Posterior cingulate gyrus (tissue), 11 donors: ENCODE data around the gene HBS1L.
"Not testable (repeated sequence)": the region's sequence is repeated elsewhere in the genome, so short reads cannot be mapped to it uniquely, and the experiment has no call there.

Experiments used
- DNase-seq, 10 donors: peaks; one replicate each; pipeline versions ENCODE4 v3.0.0 to v3.0.0-alpha.2; 2020 to 2021; ENCODE audit warnings: mixed read lengths in 3 of 10
- intact Hi-C: fragments of 100-400 bp; cut with DNase I; formaldehyde crosslinking; loops from one replicate; pipeline ENCODE4 v1.15.1; 2023

HBS1L gene

DNA sequence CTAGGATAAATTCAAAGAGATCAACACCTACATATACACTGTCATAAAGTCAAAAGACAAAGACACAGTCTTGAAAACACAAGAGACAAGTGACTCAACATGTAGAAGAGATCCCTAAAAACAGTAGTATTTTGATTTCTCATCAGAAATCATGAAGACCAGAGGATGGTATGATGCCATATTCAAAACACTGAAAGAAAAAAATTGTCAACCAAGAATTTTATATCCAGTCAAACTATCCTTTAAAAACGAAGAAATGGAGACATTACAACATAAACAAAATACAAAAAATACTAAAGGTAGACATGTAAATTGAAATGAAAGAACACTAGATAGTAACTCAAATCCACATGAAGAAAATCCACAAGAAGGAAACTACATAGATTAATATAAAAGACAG lies 27.3 kb upstream of the HBS1L start:
- intact Hi-C loops, result no loop called here
- no peak for DNase-seq

- DNase-seq, result no peak
- intact Hi-C loops, result no loop called here
These were observed 20.4 kb upstream of the HBS1L start for GRCh38 chr6:135075018-135075417.

- intact Hi-C loops, result no loop called here
- DNase-seq, result no peak
These were observed 19.3 kb upstream of the HBS1L start for GRCh38 chr6:135073756-135074393.

GRCh38 chr6:135073217-135073616 lies 18.6 kb upstream of the HBS1L start:
- intact Hi-C loops, result no loop called here

DNA sequence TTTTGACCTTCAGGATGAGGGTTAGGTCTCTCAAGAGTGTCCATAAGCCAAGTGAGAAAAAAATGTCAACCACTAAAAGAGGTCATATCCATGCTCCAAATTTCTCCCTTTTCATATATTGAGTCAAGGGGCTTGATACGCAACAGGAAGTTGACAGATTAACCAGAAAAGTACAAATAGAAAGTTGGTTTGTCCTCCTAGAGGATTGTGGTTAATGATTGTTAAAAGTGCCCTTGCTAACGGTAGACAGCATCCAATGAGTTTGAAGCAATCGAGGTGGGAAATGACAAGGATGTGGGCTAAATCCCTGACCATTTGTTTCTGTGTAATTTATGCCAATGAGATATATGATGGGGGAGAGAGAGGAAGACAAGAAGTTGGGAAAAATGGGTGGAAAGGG lies 18.1 kb upstream of the HBS1L start:
- no peak for DNase-seq
- intact Hi-C loops, result no loop called here

More at GRCh38 chr6:135073217-135073616, 18.6 kb upstream of the HBS1L start:
- no peak for DNase-seq

DNA sequence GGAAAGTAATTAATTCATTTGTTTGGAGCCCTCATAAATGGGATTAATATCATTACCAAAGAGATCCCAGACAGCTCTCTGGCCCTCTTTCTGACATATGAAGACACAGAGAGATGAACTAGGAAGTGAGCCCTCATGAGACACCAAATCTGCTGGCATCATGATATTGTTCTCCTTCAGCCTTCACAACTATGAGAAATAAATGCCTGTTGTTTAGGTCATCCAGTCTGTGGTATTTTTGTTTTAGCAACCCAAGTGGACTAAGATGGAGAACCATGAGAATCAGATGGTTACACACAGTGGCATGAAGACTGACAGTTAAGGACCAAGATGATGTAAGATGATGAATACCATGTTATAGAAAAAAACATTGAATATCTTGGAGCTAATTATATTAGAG lies 16.9 kb upstream of the HBS1L start:
- intact Hi-C loops, result no loop called here
- no peak for DNase-seq

GRCh38 chr6:135067911-135068310 lies 13.3 kb upstream of the HBS1L start:
- intact Hi-C loops, result no loop called here
- DNase-seq, result no peak

GRCh38 chr6:135066806-135067205 lies 12.2 kb upstream of the HBS1L start:
- intact Hi-C loops, result no loop called here
- DNase-seq, result no peak

- intact Hi-C loops, result no loop called here
These were observed 11.8 kb upstream of the HBS1L start for GRCh38 chr6:135066397-135066796.

DNA sequence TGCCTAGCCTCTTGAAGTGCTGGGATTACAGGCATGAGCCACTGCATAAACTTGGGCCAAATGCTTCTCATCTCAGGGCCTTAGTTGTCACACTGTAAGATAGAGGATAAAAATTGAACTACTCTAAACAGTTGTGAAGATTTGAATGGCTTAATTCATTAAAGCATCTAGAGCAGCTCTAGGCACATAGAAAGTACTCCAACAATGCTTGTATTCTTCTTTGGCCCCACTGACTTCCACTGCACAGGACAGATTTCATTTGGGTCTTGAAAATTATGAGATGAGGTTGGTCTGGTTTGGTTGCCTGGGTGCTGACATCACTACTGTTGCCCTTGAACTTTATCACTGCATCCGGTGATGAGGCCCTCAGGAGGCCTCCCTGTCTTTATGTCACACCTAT lies 10.0 kb upstream of the HBS1L start:
- no peak for DNase-seq
- intact Hi-C loops, result no loop called here

More at GRCh38 chr6:135066397-135066796, 11.8 kb upstream of the HBS1L start:
- no peak for DNase-seq

DNA sequence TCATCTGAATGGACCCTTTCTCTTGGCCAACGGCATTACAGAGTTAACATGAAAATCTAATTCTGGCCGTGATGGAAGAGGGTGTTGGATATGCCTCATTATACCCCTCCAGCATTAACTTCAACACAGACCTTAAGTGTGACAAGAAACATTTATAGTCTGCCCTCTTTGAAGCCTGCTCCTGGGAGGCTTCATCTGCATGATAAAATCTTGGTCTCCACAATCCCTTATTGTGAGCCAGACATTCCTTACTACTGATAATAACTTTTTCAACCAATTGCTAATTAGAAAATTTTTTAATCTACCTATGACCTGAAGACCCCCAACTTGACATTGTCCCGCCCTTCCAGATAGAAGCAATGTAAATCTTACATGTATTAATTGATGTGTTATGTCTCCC lies 9.3 kb upstream of the HBS1L start:
- intact Hi-C loops, result no loop called here
- DNase-seq, result no peak

DNA sequence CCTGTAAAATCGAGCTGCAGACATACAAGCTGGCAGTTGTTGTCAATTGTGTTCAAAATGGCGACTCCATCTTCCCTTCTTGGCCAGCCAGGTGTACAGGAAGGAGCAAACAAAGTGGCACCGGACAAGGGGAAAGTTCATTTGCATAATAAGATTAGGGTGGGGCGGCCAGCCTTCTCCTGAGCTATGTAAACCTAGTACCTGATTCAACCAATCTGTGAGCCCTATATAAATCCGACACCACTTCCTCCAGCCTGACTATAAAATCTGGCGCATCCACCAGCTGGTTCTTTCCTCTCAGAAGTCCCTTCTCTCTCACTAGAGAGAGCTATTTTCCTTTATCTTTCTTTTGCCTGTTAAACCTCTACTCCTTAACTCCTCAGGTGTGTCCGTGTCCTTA lies 8.1 kb upstream of the HBS1L start:
- intact Hi-C loops, result no loop called here
- DNase-seq, result no peak

DNA sequence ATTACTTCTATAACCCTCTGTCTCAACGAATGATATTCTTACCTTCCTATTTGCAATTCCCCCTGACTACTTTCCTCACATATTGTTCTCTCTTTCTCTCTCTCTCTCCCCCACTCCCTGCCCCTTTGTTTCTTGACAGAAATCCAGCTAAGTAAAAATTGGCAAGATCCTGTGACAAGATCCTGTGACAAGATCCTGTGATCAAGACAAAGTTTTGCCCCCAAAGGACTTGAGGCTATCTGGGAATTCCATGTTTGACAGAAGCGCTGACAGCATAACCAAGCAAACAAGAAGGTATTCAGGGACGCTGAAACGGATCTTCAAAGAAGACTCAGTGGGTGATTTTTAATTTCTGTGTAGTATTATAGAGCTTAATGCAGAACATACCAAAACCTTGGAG lies 5.5 kb upstream of the HBS1L start:
- intact Hi-C loops, result no loop called here
- DNase-seq, result no peak

GRCh38 chr6:135058299-135058698 lies 3.7 kb upstream of the HBS1L start:
- DNase-seq, result not testable (repeated sequence)
- intact Hi-C loops, result loop anchor here (10.0 kb wide), 1 partner anchor 117 kb away; no protein-coding TSS in a partner anchor

DNA sequence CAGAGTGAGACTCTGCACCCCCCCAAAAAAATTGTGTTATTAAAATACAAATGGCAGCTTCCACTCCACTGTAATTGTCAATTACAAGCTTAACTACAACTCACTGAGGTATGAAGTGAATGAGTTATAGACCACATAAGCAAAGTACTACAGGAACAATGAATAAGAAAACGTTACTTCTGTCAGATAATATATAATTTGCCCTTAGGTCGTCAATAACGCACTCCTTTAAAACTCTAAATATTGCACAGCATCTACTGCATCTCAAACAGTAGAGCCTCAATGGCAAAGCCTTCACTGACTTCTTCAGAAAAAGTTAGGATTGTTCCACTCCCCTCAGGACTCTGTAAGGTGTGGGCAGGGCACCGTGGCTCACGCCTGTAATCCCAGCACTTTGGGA lies 2.0 kb upstream of the HBS1L start:
- intact Hi-C loops, result loop anchor here (10.0 kb wide), 1 partner anchor 118 kb away; no protein-coding TSS in a partner anchor
- DNase-seq, result no peak

- no peak for DNase-seq
- intact Hi-C loops, result loop anchor here (10.0 kb wide), 1 partner anchor 121 kb away; no protein-coding TSS in a partner anchor
These were observed 425 bp downstream of the HBS1L start for GRCh38 chr6:135054226-135054568.

DNA sequence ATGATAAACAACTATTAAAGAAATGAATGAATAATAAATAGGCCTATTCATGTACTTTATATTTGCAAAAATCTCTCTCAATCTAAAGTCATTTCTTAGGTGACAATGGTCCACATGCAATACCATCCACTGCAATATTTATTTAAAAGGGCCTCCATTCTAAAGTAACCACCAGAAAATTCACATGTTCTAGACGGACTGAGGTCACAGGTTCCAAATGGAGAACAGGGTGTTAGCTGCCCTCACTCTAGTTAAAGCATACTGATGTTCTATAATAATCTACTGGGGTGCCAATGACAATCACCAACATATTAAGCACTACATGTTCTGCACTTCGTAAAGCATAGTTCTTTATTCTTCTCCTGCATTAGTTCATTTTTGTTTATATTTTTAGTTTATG lies 1.2 kb downstream of the HBS1L start:
- no peak for DNase-seq

DNA sequence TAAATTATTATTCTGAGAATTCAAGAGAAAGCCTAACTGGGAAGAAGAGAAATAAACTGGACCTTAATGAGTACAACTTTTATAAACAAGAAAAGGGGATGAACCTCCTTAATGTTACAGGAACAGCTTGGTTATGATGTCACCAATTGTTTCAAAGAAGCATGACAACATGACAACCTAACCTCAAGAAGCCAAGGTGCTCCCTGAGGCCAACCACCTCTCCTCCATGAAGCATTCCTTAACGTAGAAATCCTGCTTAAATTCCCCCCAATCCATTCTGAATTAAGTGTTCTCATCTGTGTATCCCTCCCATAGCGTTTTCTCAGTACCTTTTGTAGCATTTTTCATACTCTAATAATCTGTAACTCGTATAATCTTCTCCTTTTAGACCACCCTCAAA lies 1.7 kb downstream of the HBS1L start:
- DNase-seq, result no peak
- intact Hi-C loops, result loop anchor here (10.0 kb wide), 1 partner anchor 122 kb away; no protein-coding TSS in a partner anchor

More for the DNA sequence above, 1.2 kb downstream of the HBS1L start:
- intact Hi-C loops, result loop anchor here (10.0 kb wide), 1 partner anchor 121 kb away; no protein-coding TSS in a partner anchor

- DNase-seq, result no peak
- intact Hi-C loops, result no loop called here
These were observed 5.7 kb downstream of the HBS1L start for GRCh38 chr6:135048915-135049314.

GRCh38 chr6:135047336-135047735 lies 7.3 kb downstream of the HBS1L start:
- intact Hi-C loops, result no loop called here

DNA sequence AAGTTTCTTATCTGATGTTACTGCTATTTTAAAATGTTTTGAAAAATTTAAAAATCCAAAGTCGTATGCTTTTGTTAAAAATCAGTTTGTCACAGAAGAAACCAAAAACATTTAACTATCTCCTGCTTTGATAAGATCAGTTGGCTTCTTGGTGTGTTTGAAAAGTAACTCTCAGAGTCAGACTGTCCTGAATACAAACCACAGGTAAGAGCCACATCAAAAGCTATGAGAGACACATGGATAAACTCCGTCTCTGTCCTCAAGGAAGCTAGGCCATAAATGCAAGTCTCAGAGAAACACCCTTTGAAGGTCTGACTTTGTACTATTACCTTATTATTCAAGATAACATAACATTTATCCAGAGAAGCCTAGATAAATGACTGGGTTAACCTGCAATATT lies 7.7 kb downstream of the HBS1L start:
- intact Hi-C loops, result no loop called here
- no peak for DNase-seq

More at GRCh38 chr6:135047336-135047735, 7.3 kb downstream of the HBS1L start:
- DNase-seq, result no peak

- DNase-seq, result no peak
- intact Hi-C loops, result no loop called here
These were observed 10.0 kb downstream of the HBS1L start for GRCh38 chr6:135044639-135045038.

GRCh38 chr6:135043846-135044245 lies 10.8 kb downstream of the HBS1L start:
- intact Hi-C loops, result no loop called here
- DNase-seq, result no peak
